ENCODE data around the gene CLIP4. TPM values are rescaled to one million over a fixed set of nuclear protein-coding genes. Genes with fewer than 3 reads are reported as not detected.

Gene CLIP4
- total and polyA plus RNA-seq, 2 experiments from 2014 or later: 4.2 to 7.0 TPM

DNA sequence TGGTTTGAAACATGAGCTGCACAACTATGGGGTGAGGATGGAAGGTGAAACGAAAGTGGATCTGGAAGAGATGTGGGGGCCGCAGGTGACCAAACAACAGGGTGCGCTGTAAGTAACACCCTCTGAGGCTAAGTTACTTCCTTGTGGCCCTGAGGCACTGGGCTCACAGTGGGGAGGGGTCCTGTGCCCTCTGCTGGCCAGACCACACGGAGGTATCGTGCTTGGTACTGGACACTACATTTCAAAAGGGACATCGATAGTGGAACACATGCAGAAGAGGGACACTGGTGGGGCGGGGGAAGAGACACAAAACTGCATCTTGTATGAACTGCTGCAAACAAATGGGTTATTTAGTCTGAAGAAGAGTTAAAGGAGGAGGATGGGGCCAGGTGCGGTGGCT is 110.6 kb downstream of the CLIP4 start:
- no peak for DNase-seq (ENCODE audit: low read depth in 1 of 2, low spot score in 1 of 2)
- no peaks in the 10 kb centered on the region for H3K4me1 ChIP-seq (ENCODE audit: low read depth)
- H3K4me3 ChIP-seq: no peak overlapping the region

GRCh38 chr2:29226375-29226774 is 111.2 kb downstream of the CLIP4 start:
- no peak overlapping the region for H3K27ac ChIP-seq
- no peaks in the 10 kb centered on the region for H3K4me1 ChIP-seq (ENCODE audit: low read depth)
- no peaks in the 10 kb centered on the region for H3K27me3 ChIP-seq
- no peak overlapping the region for H3K4me3 ChIP-seq
- DNase-seq (ENCODE audit: low read depth in 1 of 2, low spot score in 1 of 2): no peak
- no peak for TF ChIP-seq CTCF (IDR thresholded peaks at IDR 0.05; ENCODE audit: low read depth, low read length)
- H3K36me3 ChIP-seq: no peaks in the 10 kb centered on the region
- no peaks in the 10 kb centered on the region for H3K9me3 ChIP-seq (ENCODE audit: low read depth)

More for the DNA sequence above, 110.6 kb downstream of the CLIP4 start:
- no peaks in the 10 kb centered on the region for H3K36me3 ChIP-seq
- TF ChIP-seq CTCF (IDR thresholded peaks at IDR 0.05; ENCODE audit: low read depth, low read length): no peak
- H3K27ac ChIP-seq: no peak overlapping the region
- H3K27me3 ChIP-seq: no peaks in the 10 kb centered on the region
- no peaks in the 10 kb centered on the region for H3K9me3 ChIP-seq (ENCODE audit: low read depth)

DNA sequence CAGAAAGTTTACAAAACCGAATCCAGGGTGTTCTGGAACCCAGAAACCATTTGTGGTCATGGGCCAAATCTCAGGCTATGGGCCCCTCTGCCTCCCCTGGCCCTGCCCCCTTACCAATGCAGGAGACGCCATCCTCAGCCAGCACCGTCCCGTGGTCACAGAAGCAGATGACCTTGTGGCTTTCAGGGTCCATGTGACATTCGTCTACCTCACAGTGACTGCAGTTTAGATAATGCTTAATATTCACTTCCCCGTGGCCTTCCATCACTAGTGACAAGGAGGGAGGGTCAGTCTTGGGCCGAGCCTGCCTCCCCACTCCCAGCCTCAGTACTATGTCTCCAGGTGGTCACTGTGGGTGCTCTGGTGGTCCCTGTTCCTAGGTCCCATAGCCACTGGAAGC is 111.6 kb downstream of the CLIP4 start:
- no peak for TF ChIP-seq CTCF (IDR thresholded peaks at IDR 0.05; ENCODE audit: low read depth, low read length)
- Histone ChIP-seq H3K27me3 (no peaks in the 10 kb centered on the region), H3K4me1 (ENCODE audit: low read depth) (no peaks in the 10 kb centered on the region), H3K9me3 (ENCODE audit: low read depth) (no peaks in the 10 kb centered on the region), H3K27ac (no peak overlapping the region), H3K36me3 (no peaks in the 10 kb centered on the region), H3K4me3 (no peak overlapping the region)
- no peak for DNase-seq (ENCODE audit: low read depth in 1 of 2, low spot score in 1 of 2)

DNA sequence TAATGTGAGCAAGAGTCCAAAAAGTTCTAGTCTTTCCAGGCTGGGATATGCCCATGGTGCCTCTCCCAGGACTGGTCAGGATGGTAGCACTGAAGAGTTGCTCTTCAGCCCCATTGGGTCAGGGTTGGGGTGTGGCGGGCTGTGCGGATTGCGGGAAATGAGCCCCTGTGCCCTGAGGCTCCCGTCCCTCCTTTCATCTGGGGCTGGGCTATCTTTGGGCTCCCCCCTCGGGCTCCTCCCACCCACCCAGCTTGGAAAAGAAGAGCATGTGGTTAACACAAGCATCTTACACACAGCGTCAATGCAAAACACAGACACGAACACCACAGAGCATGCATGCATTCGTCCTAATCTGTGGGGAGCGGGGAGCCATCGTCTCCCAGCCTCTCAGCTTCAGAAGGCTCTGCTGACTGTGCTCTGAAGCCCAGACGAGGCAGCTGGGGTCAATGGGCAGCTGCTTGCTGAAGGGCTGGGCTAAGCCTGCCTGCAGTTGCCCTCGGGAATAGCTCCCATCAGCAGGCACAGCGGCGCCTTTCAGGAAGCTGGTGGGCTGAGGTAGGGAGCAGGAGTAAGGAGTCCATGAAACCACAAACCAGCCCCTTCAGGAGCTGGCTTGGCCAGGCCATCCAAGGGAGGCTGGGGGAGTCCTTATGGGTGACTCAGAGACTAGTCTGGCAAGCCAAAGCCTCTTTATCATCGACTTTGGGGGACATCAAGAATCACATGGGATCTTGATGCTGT is 112.9 kb downstream of the CLIP4 start:
- Histone ChIP-seq H3K36me3 (no peaks in the 10 kb centered on the region), H3K4me1 (ENCODE audit: low read depth) (no peaks in the 10 kb centered on the region), H3K4me3 (no peak overlapping the region), H3K27me3 (no peaks in the 10 kb centered on the region), H3K9me3 (ENCODE audit: low read depth) (no peaks in the 10 kb centered on the region), H3K27ac (no peak overlapping the region)
- peak in 1 of 2 donors; percentile 83 for DNase-seq (ENCODE audit: low read depth in 1 of 2, low spot score in 1 of 2)
- no peak for TF ChIP-seq CTCF (IDR thresholded peaks at IDR 0.05; ENCODE audit: low read depth, low read length)

DNA sequence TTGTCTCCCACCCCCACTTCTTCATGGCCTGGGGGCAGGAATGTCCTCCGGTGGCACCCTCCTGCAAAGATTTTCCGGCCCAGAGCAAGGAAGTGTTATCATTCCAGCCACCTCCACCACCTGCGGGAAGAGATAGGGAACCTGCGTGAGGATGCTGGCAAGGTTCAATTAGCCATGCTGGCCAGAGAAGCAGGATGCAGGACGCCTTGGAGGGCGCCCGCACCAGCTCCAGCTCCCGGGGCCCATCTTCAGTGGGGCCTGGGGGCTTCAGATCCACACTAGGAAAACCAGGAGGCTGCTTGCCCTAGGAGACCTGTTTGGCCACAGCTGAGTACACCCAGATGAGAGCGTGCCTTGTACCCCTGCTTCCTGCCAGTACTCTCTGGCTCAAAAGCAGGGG is 113.7 kb downstream of the CLIP4 start:
- no peak overlapping the region for H3K4me3 ChIP-seq
- TF ChIP-seq CTCF (IDR thresholded peaks at IDR 0.05; ENCODE audit: low read depth, low read length): no peak
- no peaks in the 10 kb centered on the region for H3K9me3 ChIP-seq (ENCODE audit: low read depth)
- no peaks in the 10 kb centered on the region for H3K4me1 ChIP-seq (ENCODE audit: low read depth)
- no peaks in the 10 kb centered on the region for H3K27me3 ChIP-seq
- no peak overlapping the region for H3K27ac ChIP-seq
- H3K36me3 ChIP-seq: no peaks in the 10 kb centered on the region
- no peak for DNase-seq (ENCODE audit: low read depth in 1 of 2, low spot score in 1 of 2)

Measured in cardiac muscle cell (in vitro differentiated cells and primary cell).